K562 (cell line): ENCODE data around the gene EFR3B. TPM values are rescaled to one million over a fixed set of nuclear protein-coding genes. Genes with fewer than 3 reads are reported as not detected.

Experiments used
- ATAC-seq: fragments of 200-7000 bp; cut with Tn5 transposase; 3 replicates; pipeline ENCODE4 v1.9.1; 2020; ENCODE audit warnings: moderate library complexity
- BruUV-seq: library from RNA; stranded (reverse); fragments of 400-500 nt; replicated peaks from 2 replicates; lab custom pipeline; 2021; lab: Mats Ljungman, UMichigan
- CTCF ChIA-PET: fragments of 300-600 bp; formaldehyde crosslinking; extraction: SDS; loops from one replicate; lab custom pipeline; 2021; ENCODE audit warnings: low intra/inter-chr PET ratio; lab: Yijun Ruan, JAX
- POLR2A ChIA-PET: fragments of 300-600, 350-650 bp; sonication (Branson Sonifier 250); formaldehyde crosslinking; extraction: SDS; loops from one replicate; lab custom pipeline; 2021; ENCODE audit warnings: antibody characterized with exemption, inconsistent platforms; lab: Yijun Ruan, JAX
- DNase-seq, 4 experiments: peaks; one replicate each; pipeline versions ENCODE4 v3.0.0 to v3.0.0-alpha.2; 2011 to 2018; ENCODE audit warnings: low spot score in 3 of 4, mixed read lengths in 3 of 4; ENCODE audit errors: extremely low read depth in 1 of 4
- FAIRE-seq: peaks from 2 replicates; lab custom pipeline; 2011; peaks lifted over from hg19 to GRCh38; lab: Jason Lieb, UNC
- H2AFZ ChIP-seq: 2 replicates; pipeline ENCODE4 v1.6.0; 2011; ENCODE audit warnings: low read depth, low read length, control low read depth, inconsistent platforms
- H3K27ac ChIP-seq: fragments of 200-600 bp; 3 replicates; pipeline ENCODE4 v1.8.0; 2011; ENCODE audit warnings: low read depth, mild to moderate bottlenecking, control low read depth, inconsistent platforms, low read length, moderate library complexity, mixed read lengths; ENCODE audit errors: extremely low read depth
- H3K27me3 ChIP-seq, 2 experiments: fragments of 300-600 bp in 1 of 2; 2 replicates in 1 of 2; 3 replicates in 1 of 2; pipeline versions ENCODE4 v1.6.0 to v1.8.0; 2011; ENCODE audit warnings: inconsistent platforms in 2 of 2, low read length in 2 of 2, mild to moderate bottlenecking in 1 of 2, mixed read lengths in 1 of 2, moderate library complexity in 1 of 2; ENCODE audit not compliant: control insufficient read depth in 2 of 2, insufficient read depth in 2 of 2
- H3K36me3 ChIP-seq: fragments of 300-600 bp; 3 replicates; pipeline ENCODE4 v1.8.0; 2011; ENCODE audit warnings: mild to moderate bottlenecking, low read length, inconsistent platforms; ENCODE audit not compliant: control insufficient read depth, insufficient read depth
- H3K4me1 ChIP-seq, 2 experiments: fragments of 200-600 bp in 1 of 2; replicated peaks in 1 of 2; 2 replicates in 1 of 2; 3 replicates in 1 of 2; pipeline versions ENCODE4 v1.5.1 to v1.8.0; 2011; ENCODE audit warnings: inconsistent platforms in 2 of 2, low read length in 2 of 2, mild to moderate bottlenecking in 1 of 2, mixed read lengths in 1 of 2, moderate library complexity in 1 of 2; ENCODE audit not compliant: control insufficient read depth in 2 of 2, insufficient read depth in 2 of 2
- H3K4me2 ChIP-seq: 2 replicates; pipeline ENCODE4 v1.6.1; 2011; ENCODE audit warnings: low read length, control low read depth, inconsistent platforms, mixed read lengths; ENCODE audit not compliant: insufficient read depth
- H3K4me3 ChIP-seq: fragments of 200-600 bp; sonication (generic), shearing (Covaris generic); 2 replicates; pipeline ENCODE4 v1.5.1; 2016; ENCODE audit warnings: control low read depth, inconsistent platforms
- H3K79me2 ChIP-seq: fragments of 200-600 bp; 3 replicates; pipeline ENCODE4 v1.8.0; 2011; ENCODE audit warnings: low read length, inconsistent platforms; ENCODE audit not compliant: control insufficient read depth, insufficient read depth
- H3K9ac ChIP-seq, 2 experiments: 2 replicates each; pipeline versions ENCODE4 v1.6.0 to v1.6.1; 2011; ENCODE audit warnings: low read depth in 2 of 2, low read length in 2 of 2, control low read depth in 1 of 2, inconsistent platforms in 1 of 2, mild to moderate bottlenecking in 1 of 2, mixed read lengths in 1 of 2; ENCODE audit not compliant: insufficient read depth in 1 of 2
- H3K9me1 ChIP-seq: one replicate; pipeline ENCODE4 v1.6.0; 2011; ENCODE audit warnings: inconsistent platforms, mild to moderate bottlenecking, low read length, moderate library complexity; ENCODE audit not compliant: control insufficient read depth, insufficient read depth
- H3K9me3 ChIP-seq: replicated peaks from 2 replicates; pipeline ENCODE4 v1.5.1; 2011; ENCODE audit warnings: low read depth, low read length, inconsistent platforms; ENCODE audit not compliant: control insufficient read depth, insufficient read depth
- H4K20me1 ChIP-seq: replicated peaks from 2 replicates; pipeline ENCODE4 v1.6.1; 2011; ENCODE audit warnings: low read length, inconsistent platforms, mixed read lengths; ENCODE audit not compliant: control insufficient read depth, insufficient read depth
- ELF4 ChIP-seq: fragments of 450-650 bp; formaldehyde crosslinking; IDR thresholded peaks from 2 replicates; pipeline ENCODE4 v1.4.0; 2022; ENCODE audit warnings: missing genetic modification characterization
- SAFB2 ChIP-seq: fragments of 200-400 bp; formaldehyde crosslinking; IDR thresholded peaks from 2 replicates; pipeline ENCODE4 v1.6.1; 2018; ENCODE audit warnings: borderline replicate concordance, low read length, low read depth, moderate library complexity; ENCODE audit not compliant: severe bottlenecking
- ZNF512 ChIP-seq: IDR thresholded peaks from 2 replicates; pipeline ENCODE4 v1.6.1; 2016; ENCODE audit warnings: missing genetic modification characterization, missing compliant biosample characterization
- WGBS: fragments of 100-300 bp; shearing (Covaris generic); methylation state at CpG from one replicate; pipeline ENCODE4 v1.1.6; 2016; ENCODE audit warnings: low coverage, mixed read lengths; ENCODE audit not compliant: insufficient coverage; ENCODE audit errors: missing lambda C conversion rate; 5-methylcytosine and 5-hydroxymethylcytosine counted together
- in situ Hi-C: fragments of 300-500 bp; cut with MboI; formaldehyde crosslinking; loops from 4 replicates; pipeline ENCODE4 v1.15.0; 2018; ENCODE audit warnings: inconsistent platforms, mixed read lengths
- intact Hi-C: fragments of 100-400 bp; cut with micrococcal nuclease; formaldehyde crosslinking; loops from 2 replicates; pipeline ENCODE4 v1.14.2; 2022
- polyA plus RNA-seq, 8 experiments: library from polyadenylated mRNA; depleted of rRNA in 4 of 8; stranded (reverse) in 5 of 8; unstranded in 3 of 8; fragments of >200 nt; fragmentation: Nextera tagmentation in 2 of 8; fragmentation: Illumina TruSeq in 1 of 8; extraction: Ambion mirVana in 2 of 8; extraction: Trizol in 1 of 8; gene quantifications; 2 replicates each; pipeline versions ENCODE4 v1.2.1 to v1.2.3, GENCODE V29; 2011 to 2014; ENCODE audit warnings: inconsistent platforms in 1 of 8, missing spikeins in 1 of 8
- total RNA-seq, 7 experiments: library from RNA; depleted of rRNA in 6 of 7; stranded (reverse); fragments of >200 nt in 6 of 7; fragmentation: Illumina TruSeq in 2 of 7; extraction: Trizol in 2 of 7; gene quantifications; 2 replicates each; pipeline versions ENCODE4 v1.2.1 to v1.2.3, GENCODE V29; 2011 to 2021; ENCODE audit warnings: low replicate concordance in 1 of 7
- TF ChIP-seq, protein P1 (sequence below): fragments of 450-650 bp; formaldehyde crosslinking; IDR thresholded peaks from 2 replicates; pipeline ENCODE4 v1.4.0; 2022; ENCODE audit warnings: missing genetic modification characterization
- TF ChIP-seq, protein P2 (sequence below): fragments of 450-650 bp; formaldehyde crosslinking; conservative IDR thresholded peaks from 2 replicates; pipeline ENCODE4 v1.4.0; 2022; ENCODE audit warnings: mild to moderate bottlenecking, missing genetic modification characterization
- TF ChIP-seq, protein P3 (sequence below): fragments of 450-650 bp; formaldehyde crosslinking; IDR thresholded peaks from 2 replicates; pipeline ENCODE4 v1.4.0; 2022; ENCODE audit warnings: missing genetic modification characterization

The EFR3B gene
- total and polyA plus RNA-seq, 9 of the 15 experiments (the other 6 are each of a cell fraction or from before 2014, with no cell fraction given) = not detected

DNA sequence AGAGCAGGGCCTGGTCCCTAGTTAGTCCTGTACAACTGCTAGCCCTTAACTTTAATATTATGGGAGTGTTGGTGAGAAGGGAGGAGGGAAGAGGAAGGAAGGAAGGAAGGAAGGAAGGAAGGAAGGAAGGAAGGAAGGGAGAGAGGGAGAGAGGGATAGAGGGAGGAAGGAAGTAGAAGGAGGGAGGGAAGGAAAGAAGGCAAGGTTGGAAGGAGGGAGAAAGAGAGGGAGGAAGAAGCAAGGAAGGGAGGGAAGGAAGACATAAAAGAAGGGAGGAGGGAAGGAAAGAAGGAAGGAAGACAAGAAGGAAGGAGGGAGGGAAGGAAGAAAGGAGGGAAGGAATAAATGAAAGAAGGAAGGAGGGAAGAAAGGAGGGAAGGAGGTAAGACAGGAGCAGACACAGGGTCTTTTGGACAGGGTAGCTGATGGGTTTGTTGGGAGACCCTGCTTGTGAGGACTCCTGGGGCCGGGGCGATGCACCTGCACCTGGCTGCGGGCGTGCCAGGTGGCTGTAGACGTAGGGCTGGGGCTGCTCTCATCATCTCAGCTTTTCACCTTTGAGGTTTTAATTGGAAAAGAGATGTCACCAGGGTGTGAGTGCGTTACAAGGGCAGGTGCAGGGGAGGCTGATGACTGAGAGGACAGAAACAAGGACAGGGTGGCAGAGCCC, 132.5 kb downstream of the EFR3B start:
- no peaks in the 10 kb centered on the region for H3K79me2 ChIP-seq
- H3K9ac ChIP-seq = no peak overlapping the region; a peak in 1 of 4 replicates
- no peak overlapping the region for H3K27ac ChIP-seq
- no peaks in the 10 kb centered on the region for H3K36me3 ChIP-seq
- peaks cover 19 to 50% of the 10 kb centered on the region in 2 experiments for H3K27me3 ChIP-seq
- peaks cover 4% of the 10 kb centered on the region; the same call in 1 of the 2 replicates for H4K20me1 ChIP-seq
- H3K9me1 ChIP-seq = no peaks in the 10 kb centered on the region
- BruUV-seq = no TSS peak
- no peak overlapping the region for H3K4me3 ChIP-seq
- no peak overlapping the region for H2AFZ ChIP-seq
- no peak for DNase-seq
- ChIA-PET POLR2A (interaction anchor here (0.7 kb wide), 1 partner anchor 71 kb away, joined by 3 read pairs; no protein-coding TSS in a partner anchor), CTCF (no interaction called here)
- no peaks in the 10 kb centered on the region for H3K9me3 ChIP-seq
- no peaks in the 10 kb centered on the region for H3K4me1 ChIP-seq
- no peak for FAIRE-seq
- H3K4me2 ChIP-seq = no peak overlapping the region
- in situ Hi-C loops = no loop called here
- TF ChIP-seq ELF4 = 0 out of 2 replicates have a peak, but pooled peaks have one; percentile 12
- TF ChIP-seq, protein P1, sequence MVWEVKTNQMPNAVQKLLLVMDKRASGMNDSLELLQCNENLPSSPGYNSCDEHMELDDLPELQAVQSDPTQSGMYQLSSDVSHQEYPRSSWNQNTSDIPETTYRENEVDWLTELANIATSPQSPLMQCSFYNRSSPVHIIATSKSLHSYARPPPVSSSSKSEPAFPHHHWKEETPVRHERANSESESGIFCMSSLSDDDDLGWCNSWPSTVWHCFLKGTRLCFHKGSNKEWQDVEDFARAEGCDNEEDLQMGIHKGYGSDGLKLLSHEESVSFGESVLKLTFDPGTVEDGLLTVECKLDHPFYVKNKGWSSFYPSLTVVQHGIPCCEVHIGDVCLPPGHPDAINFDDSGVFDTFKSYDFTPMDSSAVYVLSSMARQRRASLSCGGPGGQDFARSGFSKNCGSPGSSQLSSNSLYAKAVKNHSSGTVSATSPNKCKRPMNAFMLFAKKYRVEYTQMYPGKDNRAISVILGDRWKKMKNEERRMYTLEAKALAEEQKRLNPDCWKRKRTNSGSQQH (CRISPR knock-in tag) = 0 out of 2 replicates have a peak, but pooled peaks have one; percentile 13
- TF ChIP-seq SAFB2 = no peak
- TF ChIP-seq, protein P2, sequence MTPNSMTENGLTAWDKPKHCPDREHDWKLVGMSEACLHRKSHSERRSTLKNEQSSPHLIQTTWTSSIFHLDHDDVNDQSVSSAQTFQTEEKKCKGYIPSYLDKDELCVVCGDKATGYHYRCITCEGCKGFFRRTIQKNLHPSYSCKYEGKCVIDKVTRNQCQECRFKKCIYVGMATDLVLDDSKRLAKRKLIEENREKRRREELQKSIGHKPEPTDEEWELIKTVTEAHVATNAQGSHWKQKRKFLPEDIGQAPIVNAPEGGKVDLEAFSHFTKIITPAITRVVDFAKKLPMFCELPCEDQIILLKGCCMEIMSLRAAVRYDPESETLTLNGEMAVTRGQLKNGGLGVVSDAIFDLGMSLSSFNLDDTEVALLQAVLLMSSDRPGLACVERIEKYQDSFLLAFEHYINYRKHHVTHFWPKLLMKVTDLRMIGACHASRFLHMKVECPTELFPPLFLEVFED (CRISPR knock-in tag) = peak; percentile 60; the same call in 1 of the 2 replicates
- TF ChIP-seq, protein P3, sequence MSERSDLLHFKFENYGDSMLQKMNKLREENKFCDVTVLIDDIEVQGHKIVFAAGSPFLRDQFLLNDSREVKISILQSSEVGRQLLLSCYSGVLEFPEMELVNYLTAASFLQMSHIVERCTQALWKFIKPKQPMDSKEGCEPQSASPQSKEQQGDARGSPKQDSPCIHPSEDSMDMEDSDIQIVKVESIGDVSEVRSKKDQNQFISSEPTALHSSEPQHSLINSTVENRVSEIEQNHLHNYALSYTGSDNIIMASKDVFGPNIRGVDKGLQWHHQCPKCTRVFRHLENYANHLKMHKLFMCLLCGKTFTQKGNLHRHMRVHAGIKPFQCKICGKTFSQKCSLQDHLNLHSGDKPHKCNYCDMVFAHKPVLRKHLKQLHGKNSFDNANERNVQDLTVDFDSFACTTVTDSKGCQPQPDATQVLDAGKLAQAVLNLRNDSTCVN = peak; percentile 72; the same call in 1 of the 2 replicates
- 0 out of 2 replicates have a peak, but pooled peaks have one; percentile 41 for TF ChIP-seq ZNF512
- 0% methylated on average over 6 of the region's 6 CpGs for WGBS
- ATAC-seq = no peak
- intact Hi-C loops = no loop called here
